ENCODE data around the gene XRCC3. TPM values are rescaled to one million over a fixed set of nuclear protein-coding genes. Genes with fewer than 3 reads are reported as not detected.

The XRCC3 gene
- total and polyA plus RNA-seq, 12 donors: 1.3 to 10.2 (median 5.0) TPM

GRCh38 chr14:103710771-103711377 lies 4.4 kb downstream of the XRCC3 start:
- Histone ChIP-seq H3K4me1 (replicated peaks in 1 of 2) (peaks cover 5 to 7% of the 10 kb centered on the region in 2 donors), H3K36me3 (replicated peaks in 1 of 2) (no peaks in the 10 kb centered on the region), H3K27me3 (no peaks in the 10 kb centered on the region), H3K4me3 (no peak overlapping the region), H3K27ac (no peak overlapping the region), H3K9me3 (replicated peaks in 1 of 3) (no peaks in the 10 kb centered on the region)
- WGBS, 4 donors: 69 to 84% (median 76%) methylated on average over 9 of the region's 9 CpGs
- TF ChIP-seq CTCF (IDR thresholded peaks at IDR 0.05) (no peak), POLR2A (IDR thresholded peaks at IDR 0.05) (no peak)
- intact Hi-C loops (cut with DNase I): no loop called here
- DNase-seq: no peak

- Histone ChIP-seq H3K27ac (no peak overlapping the region), H3K36me3 (replicated peaks in 1 of 2) (no peaks in the 10 kb centered on the region), H3K4me1 (replicated peaks in 1 of 2) (peaks cover 2 to 4% of the 10 kb centered on the region in 2 donors), H3K4me3 (no peak overlapping the region), H3K9me3 (replicated peaks in 1 of 3) (no peaks in the 10 kb centered on the region), H3K27me3 (no peaks in the 10 kb centered on the region)
- 86 to 88% (median 87%) methylated on average over 11 to 15 of the region's 15 CpGs for WGBS, 4 donors
- TF ChIP-seq POLR2A (IDR thresholded peaks at IDR 0.05): no peak
- TF ChIP-seq CTCF (IDR thresholded peaks at IDR 0.05): no peak
- intact Hi-C loops (cut with DNase I): no loop called here
- DNase-seq: no peak
Observed at GRCh38 chr14:103709814-103710213, 5.4 kb downstream of the XRCC3 start.

- H3K4me3 ChIP-seq: no peak overlapping the region
- H3K36me3 ChIP-seq (replicated peaks in 1 of 2): no peaks in the 10 kb centered on the region
- intact Hi-C loops (cut with DNase I): no loop called here
- no peaks in the 10 kb centered on the region for H3K4me1 ChIP-seq (replicated peaks in 1 of 2)
- no peaks in the 10 kb centered on the region for H3K27me3 ChIP-seq
- no peak for DNase-seq
- no peaks in the 10 kb centered on the region for H3K9me3 ChIP-seq (replicated peaks in 1 of 3)
- H3K27ac ChIP-seq: no peak overlapping the region
- TF ChIP-seq CTCF (IDR thresholded peaks at IDR 0.05) (no peak), POLR2A (IDR thresholded peaks at IDR 0.05) (no peak)
- WGBS, 4 donors: 79 to 81% (median 80%) methylated on average over 18 of the region's 18 CpGs
Observed at GRCh38 chr14:103708750-103709187, 6.5 kb downstream of the XRCC3 start.

GRCh38 chr14:103707329-103708263 lies 7.7 kb downstream of the XRCC3 start:
- Histone ChIP-seq H3K27me3 (no peaks in the 10 kb centered on the region), H3K36me3 (replicated peaks in 1 of 2) (peaks cover 0 to 9% of the 10 kb centered on the region in 2 donors), H3K4me3 (no peak overlapping the region), H3K27ac (no peak overlapping the region), H3K4me1 (replicated peaks in 1 of 2) (no peaks in the 10 kb centered on the region), H3K9me3 (replicated peaks in 1 of 3) (no peaks in the 10 kb centered on the region)
- no peak for TF ChIP-seq CTCF (IDR thresholded peaks at IDR 0.05)
- TF ChIP-seq POLR2A (IDR thresholded peaks at IDR 0.05): no peak
- no peak for DNase-seq
- WGBS, 4 donors: 76 to 89% (median 88%) methylated on average over 10 to 29 of the region's 29 CpGs
- intact Hi-C loops (cut with DNase I): no loop called here
